Loucy (cell line): ENCODE measurements around the gene MEPCE.

Source experiments
- EZH2phosphoT487 ChIP-seq: fragments of 200-600 bp; IDR thresholded peaks from 2 replicates; pipeline ENCODE4 v1.6.1; 2018; ENCODE audit warnings: antibody characterized with exemption, mild to moderate bottlenecking, moderate library complexity, borderline replicate concordance
- TF ChIP-seq, protein P1 (sequence below): fragments of 200-600 bp; sonication (generic); conservative IDR thresholded peaks from 2 replicates; pipeline ENCODE4 v1.5.1; 2014; ENCODE audit warnings: mild to moderate bottlenecking, antibody characterized with exemption, low read length

DNA sequence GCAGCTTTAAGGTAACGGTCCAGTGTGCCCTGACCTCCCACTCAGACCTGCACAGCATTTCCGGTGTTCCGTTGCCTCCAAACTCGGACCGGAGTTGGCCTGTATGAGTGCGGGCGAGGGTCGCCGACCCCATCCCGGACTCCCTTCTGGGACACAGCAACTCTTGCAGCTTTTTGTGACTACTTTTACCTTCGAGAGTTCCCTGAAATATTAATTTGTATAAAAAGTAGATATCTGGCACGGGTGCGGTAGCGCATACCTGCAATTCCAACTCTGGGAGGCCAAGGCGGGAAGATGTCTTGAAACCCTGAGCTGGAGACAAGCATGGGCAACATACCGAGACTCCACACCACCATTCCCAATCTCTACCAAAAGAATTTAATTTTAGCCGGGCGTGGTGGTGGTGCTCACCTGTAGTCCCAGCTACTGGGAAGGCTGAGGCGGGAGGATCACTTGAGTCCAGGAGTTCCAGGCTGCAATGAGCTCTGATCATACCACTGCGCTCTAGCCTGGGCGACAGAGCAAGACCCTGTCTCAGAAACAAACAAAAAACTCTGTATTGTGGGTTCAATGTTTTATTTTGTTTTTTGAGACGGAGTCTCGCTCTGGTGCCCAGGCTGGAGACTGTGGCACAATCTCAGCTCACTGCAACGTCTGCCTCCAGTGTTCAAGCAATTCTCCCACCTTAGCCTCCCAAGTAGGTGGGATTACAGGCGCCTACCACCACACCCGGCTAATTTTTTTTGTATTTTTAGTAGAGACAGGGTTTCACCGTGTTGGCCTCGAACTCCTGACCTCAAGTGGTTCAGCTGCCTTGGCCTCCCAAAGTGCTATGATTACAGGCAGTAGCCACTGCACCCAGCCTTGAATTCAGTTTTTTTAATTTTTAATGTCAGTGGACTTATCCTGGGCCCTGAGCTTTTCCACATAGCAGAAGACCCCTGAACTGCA lies 7.8 kb downstream of the MEPCE start:
- TF ChIP-seq, protein P1, sequence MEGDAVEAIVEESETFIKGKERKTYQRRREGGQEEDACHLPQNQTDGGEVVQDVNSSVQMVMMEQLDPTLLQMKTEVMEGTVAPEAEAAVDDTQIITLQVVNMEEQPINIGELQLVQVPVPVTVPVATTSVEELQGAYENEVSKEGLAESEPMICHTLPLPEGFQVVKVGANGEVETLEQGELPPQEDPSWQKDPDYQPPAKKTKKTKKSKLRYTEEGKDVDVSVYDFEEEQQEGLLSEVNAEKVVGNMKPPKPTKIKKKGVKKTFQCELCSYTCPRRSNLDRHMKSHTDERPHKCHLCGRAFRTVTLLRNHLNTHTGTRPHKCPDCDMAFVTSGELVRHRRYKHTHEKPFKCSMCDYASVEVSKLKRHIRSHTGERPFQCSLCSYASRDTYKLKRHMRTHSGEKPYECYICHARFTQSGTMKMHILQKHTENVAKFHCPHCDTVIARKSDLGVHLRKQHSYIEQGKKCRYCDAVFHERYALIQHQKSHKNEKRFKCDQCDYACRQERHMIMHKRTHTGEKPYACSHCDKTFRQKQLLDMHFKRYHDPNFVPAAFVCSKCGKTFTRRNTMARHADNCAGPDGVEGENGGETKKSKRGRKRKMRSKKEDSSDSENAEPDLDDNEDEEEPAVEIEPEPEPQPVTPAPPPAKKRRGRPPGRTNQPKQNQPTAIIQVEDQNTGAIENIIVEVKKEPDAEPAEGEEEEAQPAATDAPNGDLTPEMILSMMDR, result no peak
- no peak for TF ChIP-seq EZH2phosphoT487
